ENCODE measurements around the gene ABCG8.

DNA sequence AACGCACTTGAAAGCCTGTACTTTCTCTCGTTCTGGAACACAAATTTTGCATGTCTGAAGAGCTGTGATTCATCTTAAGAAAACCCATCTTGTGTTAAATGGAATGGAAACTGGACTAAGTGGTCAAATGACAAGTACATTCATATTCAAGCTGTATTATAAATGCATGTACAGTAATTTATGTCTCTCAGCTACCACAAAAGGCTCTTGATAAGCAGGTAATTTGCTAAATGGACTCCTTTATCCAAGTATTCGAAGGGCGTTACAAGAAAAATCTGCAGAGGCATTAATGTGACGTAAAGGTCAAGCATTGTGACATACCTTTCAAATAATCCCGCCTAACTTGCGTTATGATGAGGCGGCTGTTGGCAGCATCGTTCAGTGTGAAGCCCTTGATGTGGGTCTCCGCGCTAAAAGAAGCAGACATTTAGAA, 66.6 kb downstream of the ABCG8 start:
- TF ChIP-seq, protein P1, sequence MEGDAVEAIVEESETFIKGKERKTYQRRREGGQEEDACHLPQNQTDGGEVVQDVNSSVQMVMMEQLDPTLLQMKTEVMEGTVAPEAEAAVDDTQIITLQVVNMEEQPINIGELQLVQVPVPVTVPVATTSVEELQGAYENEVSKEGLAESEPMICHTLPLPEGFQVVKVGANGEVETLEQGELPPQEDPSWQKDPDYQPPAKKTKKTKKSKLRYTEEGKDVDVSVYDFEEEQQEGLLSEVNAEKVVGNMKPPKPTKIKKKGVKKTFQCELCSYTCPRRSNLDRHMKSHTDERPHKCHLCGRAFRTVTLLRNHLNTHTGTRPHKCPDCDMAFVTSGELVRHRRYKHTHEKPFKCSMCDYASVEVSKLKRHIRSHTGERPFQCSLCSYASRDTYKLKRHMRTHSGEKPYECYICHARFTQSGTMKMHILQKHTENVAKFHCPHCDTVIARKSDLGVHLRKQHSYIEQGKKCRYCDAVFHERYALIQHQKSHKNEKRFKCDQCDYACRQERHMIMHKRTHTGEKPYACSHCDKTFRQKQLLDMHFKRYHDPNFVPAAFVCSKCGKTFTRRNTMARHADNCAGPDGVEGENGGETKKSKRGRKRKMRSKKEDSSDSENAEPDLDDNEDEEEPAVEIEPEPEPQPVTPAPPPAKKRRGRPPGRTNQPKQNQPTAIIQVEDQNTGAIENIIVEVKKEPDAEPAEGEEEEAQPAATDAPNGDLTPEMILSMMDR (IDR thresholded peaks at IDR 0.05) = no peak
- TF ChIP-seq EZH2 (IDR thresholded peaks at IDR 0.05; ENCODE audit: borderline replicate concordance, insufficient read depth, low read depth, low read length, poor library complexity, severe bottlenecking) = no peak

Data from B cell (primary cell).